Activated CD4-positive, alpha-beta memory T cell treated with anti-CD3 and anti-CD28 coated beads for 36 hours (primary cell): ENCODE measurements around the gene SBSN. TPM values are rescaled to one million over a fixed set of nuclear protein-coding genes. Genes with fewer than 3 reads are reported as not detected.

Experiments used
- CTCF ChIA-PET: fragments of 350-600 bp; sonication (Branson Sonifier 250); formaldehyde crosslinking; loops from one replicate; lab custom pipeline; 2021; ENCODE audit warnings: antibody characterized with exemption, inconsistent platforms; lab: Charles Lee
- POLR2A ChIA-PET: fragments of 350-600 bp; sonication (Branson Sonifier 250); formaldehyde crosslinking; loops from one replicate; lab custom pipeline; 2021; ENCODE audit warnings: antibody characterized with exemption; lab: Charles Lee
- DNase-seq: peaks from one replicate; pipeline ENCODE4 v3.0.0-alpha.2; 2020
- H3K27ac Mint-ChIP-seq: one replicate; pipeline ENCODE4 v1.8.0; 2021; ENCODE audit warnings: mixed read lengths
- H3K27me3 Mint-ChIP-seq: one replicate; pipeline ENCODE4 v1.8.0; 2021; ENCODE audit warnings: mixed read lengths
- H3K36me3 Mint-ChIP-seq: one replicate; pipeline ENCODE4 v1.8.0; 2021; ENCODE audit warnings: mixed read lengths
- H3K4me1 Mint-ChIP-seq: one replicate; pipeline ENCODE4 v1.8.0; 2021; ENCODE audit warnings: low read depth, mixed read lengths
- H3K4me3 Mint-ChIP-seq: one replicate; pipeline ENCODE4 v1.8.0; 2021; ENCODE audit warnings: mild to moderate bottlenecking, mixed read lengths
- H3K9me3 Mint-ChIP-seq: one replicate; pipeline ENCODE4 v1.8.0; 2021; ENCODE audit warnings: mixed read lengths
- intact Hi-C: fragments of 100-400 bp; cut with micrococcal nuclease; formaldehyde crosslinking; loops from one replicate; pipeline ENCODE4 v1.15.1; 2023
- total RNA-seq, 2 experiments: library from RNA; stranded (reverse); gene quantifications; one replicate each; pipeline ENCODE4 v1.2.3, GENCODE V29; 2021

Gene SBSN
- total RNA-seq, 2 experiments from 2014 or later: 0.10 TPM; not detected in 1

DNA sequence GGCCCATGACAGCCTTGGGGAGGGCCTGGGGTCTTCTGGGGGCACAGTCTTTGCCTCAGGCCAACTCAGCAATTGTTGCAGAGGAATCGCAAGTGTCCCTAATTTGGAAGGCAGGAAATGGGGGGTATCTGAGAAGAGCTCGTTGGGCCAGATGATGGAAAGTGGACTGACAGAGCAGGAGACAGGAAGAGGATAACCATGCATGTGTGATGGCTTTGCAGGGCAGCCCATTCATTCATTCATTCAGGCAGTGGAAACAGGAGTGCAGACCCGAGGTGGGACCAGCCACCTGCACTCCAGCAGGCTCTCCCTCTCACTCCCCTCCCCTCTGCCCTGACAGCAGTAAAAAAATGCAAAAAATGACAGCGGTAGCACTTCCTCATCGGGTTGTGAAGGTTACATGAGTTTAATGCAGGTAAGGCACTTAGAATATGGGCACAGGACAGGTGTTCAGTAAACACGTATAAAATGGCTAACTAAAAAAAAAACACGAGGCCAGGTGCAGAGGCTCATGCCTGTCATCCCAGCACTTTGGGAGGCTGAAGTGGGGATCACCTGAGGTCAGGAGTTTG lies 12.3 kb upstream of the SBSN start:
- ChIA-PET CTCF (no interaction called here), POLR2A (no interaction called here)
- Mint-ChIP-seq H3K4me1 (peaks cover 9% of the 10 kb centered on the region), H3K27me3 (peaks cover 1% of the 10 kb centered on the region), H3K9me3 (no peaks in the 10 kb centered on the region), H3K27ac (no peak overlapping the region), H3K4me3 (no peak overlapping the region), H3K36me3 (peaks cover 4% of the 10 kb centered on the region)
- intact Hi-C loops: no loop called here
- DNase-seq: no peak

DNA sequence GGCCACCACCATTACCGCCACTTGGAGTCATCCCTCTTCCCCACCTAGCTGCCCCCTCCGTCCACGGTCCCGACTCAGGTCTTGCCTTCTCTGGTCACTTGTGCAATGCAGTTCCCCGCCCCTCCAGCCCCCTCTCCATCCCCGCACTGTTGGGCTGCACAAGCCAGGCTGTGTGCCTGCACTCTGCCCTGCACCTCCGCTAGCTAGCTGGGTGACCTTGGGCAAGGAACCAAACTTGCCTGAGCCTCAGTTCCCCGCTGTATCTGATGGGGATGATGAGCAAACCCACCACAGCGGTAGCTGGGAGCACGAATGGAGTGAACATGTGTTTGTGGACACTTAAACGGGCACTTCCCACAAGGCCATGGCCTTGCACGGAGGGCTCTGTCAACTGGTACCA lies 11.7 kb upstream of the SBSN start:
- ChIA-PET POLR2A (no interaction called here), CTCF (no interaction called here)
- H3K4me1 Mint-ChIP-seq: peaks cover 8% of the 10 kb centered on the region
- peaks cover 4% of the 10 kb centered on the region for H3K27me3 Mint-ChIP-seq
- intact Hi-C loops: no loop called here
- H3K9me3 Mint-ChIP-seq: no peaks in the 10 kb centered on the region
- H3K27ac Mint-ChIP-seq: no peak overlapping the region
- peaks cover 4% of the 10 kb centered on the region for H3K36me3 Mint-ChIP-seq
- no peak overlapping the region for H3K4me3 Mint-ChIP-seq
- DNase-seq: no peak

DNA sequence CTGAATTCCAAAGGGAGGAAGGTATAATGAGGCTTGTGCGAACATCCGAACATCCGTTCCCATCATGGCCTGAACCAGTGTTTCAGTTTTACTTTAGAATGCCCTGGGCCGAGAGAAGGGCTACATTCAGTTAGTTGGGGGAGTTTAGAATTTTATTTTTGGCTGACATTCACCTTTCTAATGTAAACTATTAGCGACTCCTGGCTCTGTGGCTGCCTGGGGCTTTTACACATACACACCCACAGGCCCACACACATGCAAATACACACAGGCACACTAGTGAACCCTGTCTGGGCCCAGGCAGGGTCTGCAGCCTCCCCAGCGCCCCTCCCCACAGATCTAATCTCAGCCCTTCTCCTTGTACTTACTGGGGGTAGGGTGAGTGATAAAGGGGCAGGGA lies 11.2 kb upstream of the SBSN start:
- ChIA-PET POLR2A (no interaction called here), CTCF (no interaction called here)
- Mint-ChIP-seq H3K36me3 (peaks cover 4% of the 10 kb centered on the region), H3K4me3 (no peak overlapping the region), H3K4me1 (peaks cover 3% of the 10 kb centered on the region), H3K27me3 (peaks cover 5% of the 10 kb centered on the region), H3K9me3 (no peaks in the 10 kb centered on the region), H3K27ac (no peak overlapping the region)
- no peak for DNase-seq
- intact Hi-C loops: no loop called here

DNA sequence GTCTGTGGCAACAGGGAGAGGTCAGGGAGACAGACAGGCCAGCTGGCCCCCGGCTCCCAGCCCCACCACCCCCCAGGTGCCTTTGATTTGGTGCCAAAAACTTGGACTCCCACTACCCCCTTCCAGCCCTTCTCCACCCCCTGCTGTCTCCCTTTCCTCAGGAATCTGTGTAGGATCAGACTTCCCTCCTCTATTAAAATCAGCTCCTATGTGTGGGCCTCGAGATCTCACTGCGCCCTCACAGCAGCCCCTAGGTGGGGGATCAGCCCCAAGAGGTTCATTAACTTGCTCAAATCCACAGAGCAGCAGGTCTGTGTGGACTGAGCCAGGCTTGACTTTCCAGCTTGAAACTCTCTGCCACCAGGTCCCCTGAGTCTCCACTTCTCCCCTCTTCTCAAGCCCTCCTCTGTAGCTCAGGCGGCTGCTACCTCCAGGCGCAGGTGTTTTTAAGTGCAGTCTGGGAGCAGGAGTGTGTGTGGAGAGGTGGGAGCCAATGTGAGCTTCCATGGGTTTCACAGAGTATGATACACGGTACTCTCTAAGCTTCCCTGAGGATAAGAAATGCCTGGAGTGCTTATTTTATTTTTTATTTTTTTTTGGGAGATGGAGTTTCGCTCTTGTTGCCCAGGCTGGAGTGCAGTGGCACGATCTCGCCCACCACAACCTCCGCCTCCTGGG lies 6.8 kb upstream of the SBSN start:
- no peak for DNase-seq
- no peaks in the 10 kb centered on the region for H3K36me3 Mint-ChIP-seq
- H3K27me3 Mint-ChIP-seq: peaks cover 28% of the 10 kb centered on the region
- POLR2A ChIA-PET: interaction anchor here (0.7 kb wide), 1 partner anchor 389 kb away, joined by 3 read pairs; no protein-coding TSS in a partner anchor
- no peaks in the 10 kb centered on the region for H3K9me3 Mint-ChIP-seq
- intact Hi-C loops: no loop called here
- H3K4me1 Mint-ChIP-seq: peaks cover 13% of the 10 kb centered on the region
- no peak overlapping the region for H3K4me3 Mint-ChIP-seq
- CTCF ChIA-PET: interaction anchor here (1.0 to 2.5 kb wide), 2 partner anchors 14 to 25 kb away, joined by 6 to 9 read pairs; no protein-coding TSS in a partner anchor
- H3K27ac Mint-ChIP-seq: no peak overlapping the region

DNA sequence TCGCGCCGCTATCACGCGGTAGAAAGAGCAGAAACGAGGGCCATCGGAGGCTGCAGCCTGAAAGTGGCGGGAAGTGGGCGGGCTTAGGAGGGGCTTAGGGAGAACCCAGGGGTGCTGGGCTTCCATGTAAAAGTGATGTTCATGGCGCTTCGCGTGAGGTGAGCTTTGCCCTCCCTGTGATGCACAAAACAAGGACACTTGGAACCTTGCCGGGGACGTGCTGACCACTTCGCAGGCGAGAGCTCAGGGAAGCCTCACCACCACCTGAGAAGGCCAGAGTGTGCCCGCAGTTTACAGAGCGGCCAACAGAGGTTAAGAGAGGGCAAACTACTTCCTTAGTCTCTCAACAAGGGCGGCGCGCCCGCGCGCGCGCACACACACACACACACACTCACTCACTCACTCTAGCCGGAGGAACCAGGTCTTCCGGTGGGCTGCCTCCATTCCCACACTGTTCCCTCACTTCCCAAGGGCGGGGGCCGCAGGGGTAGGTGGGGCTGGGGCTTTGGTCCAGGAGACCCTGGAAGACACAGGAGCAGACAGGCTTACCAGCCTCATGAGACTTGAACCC lies 5.8 kb upstream of the SBSN start:
- Mint-ChIP-seq H3K36me3 (no peaks in the 10 kb centered on the region), H3K9me3 (no peaks in the 10 kb centered on the region), H3K4me1 (peaks cover 13% of the 10 kb centered on the region), H3K4me3 (peak overlapping the region; percentile 54), H3K27ac (no peak overlapping the region), H3K27me3 (peaks cover 35% of the 10 kb centered on the region)
- intact Hi-C loops: no loop called here
- ChIA-PET POLR2A (no interaction called here), CTCF (interaction anchor here (2.5 kb wide), 1 partner anchor 24 kb away, joined by 9 read pairs; no protein-coding TSS in a partner anchor)
- DNase-seq: peak; percentile 65

DNA sequence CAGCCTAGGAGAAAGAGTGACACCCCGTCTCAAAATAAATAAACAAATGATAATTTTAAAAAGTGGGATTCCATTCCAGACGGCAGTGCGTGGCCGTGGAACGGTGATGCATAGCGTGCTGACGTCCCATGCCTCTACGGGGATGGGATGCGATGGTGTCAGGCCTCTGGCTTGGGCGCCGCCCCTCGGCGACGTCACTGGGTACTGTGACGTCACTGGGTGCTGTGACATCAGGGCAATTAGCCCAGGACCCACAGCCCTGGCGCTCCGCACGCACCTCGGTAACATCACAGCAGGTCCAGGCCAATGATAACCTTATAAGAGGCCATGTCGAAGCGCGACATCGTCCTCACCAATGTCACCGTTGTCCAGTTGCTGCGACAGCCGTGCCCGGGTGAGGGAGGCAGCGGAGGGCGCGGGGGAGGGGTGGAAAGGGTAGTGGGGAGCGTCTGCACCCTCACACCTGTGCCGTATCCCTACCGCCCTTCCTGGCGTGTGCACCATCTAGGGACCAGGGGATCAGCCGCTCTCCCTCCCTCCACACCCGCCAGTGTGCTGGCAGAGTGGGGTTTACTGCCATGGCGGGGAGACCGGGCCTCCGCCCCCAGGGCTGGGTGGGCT lies 5.2 kb upstream of the SBSN start, which contains the start of gene GAPDHS:
TSS of gene GAPDHS (plus strand) at position 256 of the 621 bp plus-strand sequence. CDS start at position 328, 72 bp downstream.
- DNase-seq: no peak
- peaks cover 13% of the 10 kb centered on the region for H3K4me1 Mint-ChIP-seq
- H3K27me3 Mint-ChIP-seq: peaks cover 41% of the 10 kb centered on the region
- H3K4me3 Mint-ChIP-seq: peak within 1 kb of the TSS; percentile 54
- no peaks in the 10 kb centered on the region for H3K36me3 Mint-ChIP-seq
- POLR2A ChIA-PET: no interaction called here
- CTCF ChIA-PET: interaction anchor here (2.5 kb wide), 1 partner anchor 23 kb away, joined by 9 read pairs; no protein-coding TSS in a partner anchor
- H3K9me3 Mint-ChIP-seq: no peaks in the 10 kb centered on the region
- intact Hi-C loops: no loop called here
- H3K27ac Mint-ChIP-seq: no peak within 1 kb of the TSS

DNA sequence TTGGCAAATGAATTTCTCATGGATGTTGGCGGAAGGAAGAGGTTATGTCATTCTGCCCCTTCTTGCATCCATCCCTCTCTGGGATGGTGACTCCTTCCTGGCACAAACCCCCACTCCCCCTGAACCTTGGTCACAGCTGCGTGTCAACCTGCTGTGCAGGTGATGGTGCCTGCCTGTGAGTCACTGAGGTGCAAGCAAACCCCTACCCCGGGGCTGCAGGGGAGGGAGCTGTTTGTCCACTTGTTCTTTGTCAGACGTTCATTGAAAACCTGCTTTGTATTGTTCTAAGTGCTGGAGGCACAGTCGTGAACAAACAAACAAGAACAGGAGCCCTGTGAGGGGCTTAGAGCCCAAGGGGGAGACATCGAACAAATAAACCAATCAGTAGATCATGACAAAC lies 3.2 kb upstream of the SBSN start:
- Mint-ChIP-seq H3K36me3 (no peaks in the 10 kb centered on the region), H3K27me3 (peaks cover 52% of the 10 kb centered on the region), H3K4me3 (no peak overlapping the region), H3K9me3 (no peaks in the 10 kb centered on the region), H3K4me1 (peaks cover 13% of the 10 kb centered on the region), H3K27ac (no peak overlapping the region)
- intact Hi-C loops: no loop called here
- ChIA-PET CTCF (interaction anchor here (1.4 to 1.5 kb wide), 2 partner anchors 17 to 21 kb away, joined by 4 read pairs; no protein-coding TSS in a partner anchor), POLR2A (no interaction called here)
- DNase-seq: no peak

DNA sequence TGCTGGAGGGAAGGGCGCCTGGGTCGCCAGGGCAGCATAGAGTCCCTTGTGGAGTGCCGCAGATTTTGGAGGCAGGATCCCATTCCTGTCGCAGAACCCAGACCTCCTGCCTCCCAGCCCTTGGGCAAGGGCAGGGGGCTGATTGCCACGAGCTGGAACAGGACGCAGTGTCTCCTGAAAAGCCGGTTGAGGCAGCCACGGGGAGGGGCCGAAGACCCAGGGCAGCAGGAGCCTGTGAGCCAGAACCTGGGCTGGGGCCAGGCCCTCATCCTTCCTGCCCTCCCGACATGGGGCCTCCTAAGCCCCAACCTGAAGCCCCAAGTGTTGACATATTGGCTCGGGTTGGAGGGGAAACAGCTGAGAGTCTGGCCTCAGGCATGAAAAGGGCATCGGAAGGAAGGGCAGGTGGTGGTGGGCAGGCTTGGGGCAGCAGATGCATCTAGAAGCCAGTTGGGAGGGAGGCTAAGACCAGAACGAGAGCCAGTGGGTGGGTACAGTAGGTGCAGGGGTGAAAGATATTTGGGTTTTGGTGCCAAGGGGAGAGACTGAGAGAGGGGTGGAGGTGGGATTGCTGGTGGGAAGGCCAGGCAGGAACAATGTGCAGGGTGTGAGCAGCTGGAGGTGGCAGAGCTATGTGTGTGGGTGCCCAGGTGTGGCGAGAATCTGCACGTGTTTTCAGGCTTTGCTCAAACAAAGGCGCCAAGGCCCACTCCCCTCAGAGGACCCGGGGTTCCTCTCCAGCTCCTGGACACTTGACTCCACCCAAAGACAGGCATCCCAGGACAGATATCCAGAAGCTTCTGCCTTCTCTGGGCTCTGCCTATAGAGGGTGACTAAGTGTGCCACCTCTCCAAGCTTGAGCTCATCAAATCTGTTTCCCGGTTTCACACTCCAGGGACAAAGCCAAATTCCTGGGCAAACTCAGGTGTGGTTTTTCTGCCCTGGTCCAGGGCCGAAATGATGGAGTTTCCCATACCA lies 1.4 kb upstream of the SBSN start:
- POLR2A ChIA-PET: no interaction called here
- Mint-ChIP-seq H3K36me3 (no peaks in the 10 kb centered on the region), H3K4me3 (no peak overlapping the region), H3K9me3 (no peaks in the 10 kb centered on the region), H3K4me1 (peaks cover 13% of the 10 kb centered on the region), H3K27ac (no peak overlapping the region), H3K27me3 (peaks cover 49% of the 10 kb centered on the region)
- CTCF ChIA-PET: interaction anchor here (1.3 to 1.4 kb wide), 2 partner anchors 35 to 177 kb away, joined by 3 to 4 read pairs; no protein-coding TSS in a partner anchor
- no peak for DNase-seq
- intact Hi-C loops: no loop called here

DNA sequence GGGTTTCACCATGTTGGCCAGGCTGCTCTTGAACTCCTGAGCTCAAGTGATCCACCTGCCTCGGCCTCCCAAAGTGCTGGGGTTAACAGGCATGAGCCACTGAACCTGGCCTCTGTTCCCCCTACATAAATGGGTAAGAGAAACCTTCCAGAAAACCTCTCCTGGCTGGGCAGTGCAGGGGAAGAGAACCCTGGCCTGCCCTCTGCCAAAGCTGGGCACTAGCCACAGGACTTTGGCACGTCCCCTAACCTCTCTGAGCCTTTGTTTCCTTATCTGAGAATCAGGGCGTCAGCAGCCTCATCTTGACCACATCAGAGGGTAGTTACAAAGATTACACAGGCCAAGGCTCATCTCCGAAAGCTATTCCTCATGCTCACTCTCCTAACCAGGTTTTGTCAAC lies 2.2 kb downstream of the SBSN start:
- intact Hi-C loops: no loop called here
- no peak overlapping the region for H3K27ac Mint-ChIP-seq
- peaks cover 34% of the 10 kb centered on the region for H3K27me3 Mint-ChIP-seq
- CTCF ChIA-PET: no interaction called here
- H3K36me3 Mint-ChIP-seq: no peaks in the 10 kb centered on the region
- POLR2A ChIA-PET: interaction anchor here (1.2 kb wide), 1 partner anchor 294 kb away, joined by 4 read pairs; no protein-coding TSS in a partner anchor
- H3K4me3 Mint-ChIP-seq: no peak overlapping the region
- H3K4me1 Mint-ChIP-seq: no peaks in the 10 kb centered on the region
- no peak for DNase-seq
- H3K9me3 Mint-ChIP-seq: no peaks in the 10 kb centered on the region

DNA sequence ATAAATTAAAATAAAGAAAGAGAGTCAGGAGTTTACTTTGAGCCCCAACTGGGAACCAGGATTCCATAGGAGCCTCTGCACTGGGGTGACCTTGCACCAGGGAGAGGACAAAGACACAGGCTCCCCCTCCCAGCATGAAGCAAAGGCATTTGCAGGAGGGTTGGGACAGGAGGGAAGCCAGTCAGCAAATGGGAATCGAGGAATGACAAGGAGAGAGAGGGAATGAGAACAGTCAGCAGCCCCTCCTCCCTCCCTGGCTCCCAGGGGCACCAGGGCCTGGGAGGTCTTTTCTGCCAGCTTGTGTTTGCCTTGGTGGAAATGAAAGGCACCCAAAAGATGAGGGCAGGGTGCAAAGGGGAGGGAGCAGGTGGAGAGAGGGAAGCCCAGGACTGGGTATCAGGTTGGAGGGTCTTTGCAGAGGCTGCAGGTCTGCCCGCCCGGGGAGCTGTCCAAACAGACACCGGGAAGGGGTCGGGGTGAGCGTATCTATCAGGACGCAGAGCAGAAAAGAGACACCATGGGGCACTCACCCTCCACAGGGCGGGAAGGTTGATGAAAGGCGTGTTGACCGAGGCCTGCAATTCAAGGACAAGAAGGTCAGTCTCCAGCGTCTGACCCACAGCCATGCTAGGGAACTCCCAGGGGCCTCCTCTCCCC lies 3.8 kb downstream of the SBSN start:
- no peaks in the 10 kb centered on the region for H3K36me3 Mint-ChIP-seq
- intact Hi-C loops: no loop called here
- no peak for DNase-seq
- no peak overlapping the region for H3K27ac Mint-ChIP-seq
- ChIA-PET CTCF (interaction anchor here (1.6 kb wide), 1 partner anchor 171 kb away, joined by 3 read pairs; no protein-coding TSS in a partner anchor), POLR2A (no interaction called here)
- H3K4me3 Mint-ChIP-seq: no peak overlapping the region
- no peaks in the 10 kb centered on the region for H3K9me3 Mint-ChIP-seq
- H3K27me3 Mint-ChIP-seq: peaks cover 26% of the 10 kb centered on the region
- H3K4me1 Mint-ChIP-seq: no peaks in the 10 kb centered on the region
